Fibroblast of gingiva (primary cell): Measurements from ENCODE around the gene UCN.

Source experiments
- DNase-seq: peaks from one replicate; pipeline ENCODE4 v3.0.0-alpha.2; 2011; ENCODE audit warnings: low read depth

The UCN gene

GRCh38 chr2:27261241-27261925 is 46.9 kb downstream of the UCN start:
- no peak for DNase-seq

GRCh38 chr2:27258051-27258450 is 50.2 kb downstream of the UCN start:
- no peak for DNase-seq
